IMR-90 (cell line): ENCODE measurements around the gene DDX50. TPM values are rescaled to one million over a fixed set of nuclear protein-coding genes. Genes with fewer than 3 reads are reported as not detected.

ENCODE experiments used
- ATAC-seq: fragments of 200-7000 bp; cut with Tn5 transposase; 2 replicates; pipeline ENCODE4 v1.9.1; 2020; ENCODE audit warnings: low read depth, mild to moderate bottlenecking, moderate library complexity
- BruUV-seq: library from RNA; stranded (reverse); fragments of 400-500 nt; replicated peaks from 2 replicates; lab custom pipeline; 2021; lab: Mats Ljungman, UMichigan
- CTCF ChIA-PET: fragments of 300-600 bp; formaldehyde crosslinking; extraction: SDS; loops from one replicate; lab custom pipeline; 2021; ENCODE audit warnings: antibody characterized with exemption; lab: Yijun Ruan, JAX
- POLR2A ChIA-PET: fragments of 300-600 bp; sonication (Branson Sonifier 250); formaldehyde crosslinking; loops from one replicate; lab custom pipeline; 2022; ENCODE audit warnings: antibody characterized with exemption; ENCODE audit not compliant: unreplicated experiment; lab: Charles Lee
- DNase-seq: peaks from one replicate; pipeline ENCODE4 v3.0.0; 2013
- H2AFZ ChIP-seq: replicated peaks from 2 replicates; pipeline ENCODE3; 2013; ENCODE audit warnings: low read length, mild to moderate bottlenecking; ENCODE audit not compliant: poor library complexity
- H2AK5ac ChIP-seq: 2 replicates; pipeline ENCODE4 v1.6.1; 2013; ENCODE audit warnings: low read depth, low read length, inconsistent platforms
- H2AK9ac ChIP-seq: replicated peaks from 2 replicates; pipeline ENCODE3; 2013; ENCODE audit warnings: mild to moderate bottlenecking, low read depth, low read length, moderate library complexity; ENCODE audit not compliant: poor library complexity
- H2BK120ac ChIP-seq: 2 replicates; pipeline ENCODE4 v1.6.1; 2013; ENCODE audit warnings: low read depth, low read length, inconsistent platforms
- H2BK15ac ChIP-seq: 3 replicates; pipeline ENCODE4 v1.6.1; 2013; ENCODE audit warnings: low read depth, low read length, inconsistent platforms
- H2BK20ac ChIP-seq: 2 replicates; pipeline ENCODE4 v1.6.1; 2013; ENCODE audit warnings: low read depth, mild to moderate bottlenecking, inconsistent platforms, low read length, moderate library complexity
- H2BK5ac ChIP-seq: 2 replicates; pipeline ENCODE4 v1.6.1; 2013; ENCODE audit warnings: mild to moderate bottlenecking, low read depth, low read length, inconsistent platforms; ENCODE audit not compliant: poor library complexity, severe bottlenecking
- H3K14ac ChIP-seq: replicated peaks from 2 replicates; pipeline ENCODE4 v1.6.1; 2013; ENCODE audit warnings: low read depth, low read length, inconsistent platforms
- H3K18ac ChIP-seq: 2 replicates; pipeline ENCODE4 v1.6.1; 2013; ENCODE audit warnings: low read depth, low read length, control low read depth
- H3K23ac ChIP-seq: 2 replicates; pipeline ENCODE4 v1.6.1; 2013; ENCODE audit warnings: low read depth, low read length, inconsistent platforms
- H3K27ac ChIP-seq: 2 replicates; pipeline ENCODE4 v1.5.1; 2013; ENCODE audit warnings: mild to moderate bottlenecking, control low read depth, low read length; ENCODE audit not compliant: insufficient read depth
- H3K27me3 ChIP-seq: 2 replicates; pipeline ENCODE4 v1.6.1; 2013; ENCODE audit warnings: low read length; ENCODE audit not compliant: control insufficient read depth, insufficient read depth
- H3K36me3 ChIP-seq: 2 replicates; pipeline ENCODE4 v1.6.1; 2013; ENCODE audit warnings: low read length, mixed read lengths; ENCODE audit not compliant: control insufficient read depth, insufficient read depth
- H3K4ac ChIP-seq: 2 replicates; pipeline ENCODE4 v1.6.1; 2013; ENCODE audit warnings: low read depth, low read length, inconsistent platforms
- H3K4me1 ChIP-seq: 2 replicates; pipeline ENCODE4 v1.6.1; 2013; ENCODE audit warnings: low read length, mixed read lengths; ENCODE audit not compliant: control insufficient read depth, insufficient read depth
- H3K4me2 ChIP-seq: 2 replicates; pipeline ENCODE4 v1.6.1; 2013; ENCODE audit warnings: low read depth, mild to moderate bottlenecking, control low read depth, low read length, moderate library complexity
- H3K4me3 ChIP-seq: 2 replicates; pipeline ENCODE4 v1.5.1; 2013; ENCODE audit warnings: low read depth, mild to moderate bottlenecking, control low read depth, low read length, moderate library complexity; ENCODE audit not compliant: insufficient read depth
- H3K56ac ChIP-seq: 2 replicates; pipeline ENCODE4 v1.6.1; 2013; ENCODE audit warnings: low read length, inconsistent platforms; ENCODE audit not compliant: insufficient read depth; ENCODE audit errors: extremely low read depth
- H3K79me1 ChIP-seq, 2 experiments: 2 replicates each; pipeline ENCODE4 v1.6.1; 2013; ENCODE audit warnings: low read length in 2 of 2, inconsistent platforms in 1 of 2, low read depth in 1 of 2
- H3K9ac ChIP-seq: 2 replicates; pipeline ENCODE4 v1.6.1; 2013; ENCODE audit warnings: low read depth, low read length, control low read depth
- H3K9me1 ChIP-seq: 2 replicates; pipeline ENCODE4 v1.6.1; 2013; ENCODE audit warnings: low read length, inconsistent platforms; ENCODE audit not compliant: insufficient read depth
- H3K9me3 ChIP-seq: 2 replicates; pipeline ENCODE4 v1.6.1; 2013; ENCODE audit warnings: low read length; ENCODE audit not compliant: control insufficient read depth, insufficient read depth
- H4K20me1 ChIP-seq: 2 replicates; pipeline ENCODE4 v1.6.1; 2013; ENCODE audit warnings: low read length, inconsistent platforms; ENCODE audit not compliant: insufficient read depth
- H4K5ac ChIP-seq: 2 replicates; pipeline ENCODE4 v1.6.1; 2013; ENCODE audit warnings: mild to moderate bottlenecking, low read depth, low read length, control low read depth
- H4K8ac ChIP-seq, 2 experiments: 2 replicates each; pipeline ENCODE4 v1.6.1; 2013; ENCODE audit warnings: low read depth in 2 of 2, low read length in 2 of 2, control low read depth in 1 of 2, inconsistent platforms in 1 of 2
- H4K91ac ChIP-seq: 2 replicates; pipeline ENCODE4 v1.6.1; 2013; ENCODE audit warnings: low read depth, low read length, inconsistent platforms; ENCODE audit not compliant: insufficient read depth
- BHLHE40 ChIP-seq: fragments of 150-350 bp; IDR thresholded peaks from 2 replicates; pipeline ENCODE4 v1.6.1; 2016; ENCODE audit warnings: mild to moderate bottlenecking, low read depth, low read length
- CEBPB ChIP-seq: IDR thresholded peaks from 2 replicates; pipeline ENCODE4 v1.6.1; 2012; ENCODE audit warnings: low read depth, low read length, improper control_type of control experiment
- CHD1 ChIP-seq: IDR thresholded peaks from 2 replicates; pipeline ENCODE4 v1.6.1; 2012; ENCODE audit warnings: low read depth, low read length, improper control_type of control experiment
- ELK1 ChIP-seq: fragments of 150-350 bp; IDR thresholded peaks from 2 replicates; pipeline ENCODE4 v1.6.1; 2016; ENCODE audit warnings: low read depth, mild to moderate bottlenecking, low read length, moderate library complexity, borderline replicate concordance
- FOS ChIP-seq: fragments of 150-350 bp; IDR thresholded peaks from 2 replicates; pipeline ENCODE4 v1.6.1; 2016; ENCODE audit warnings: low read depth, low read length
- MAFK ChIP-seq: IDR thresholded peaks from 2 replicates; pipeline ENCODE4 v1.6.1; 2012; ENCODE audit warnings: low read depth, low read length, improper control_type of control experiment
- MAZ ChIP-seq: IDR thresholded peaks from 2 replicates; pipeline ENCODE4 v1.6.1; 2012; ENCODE audit warnings: low read depth, mild to moderate bottlenecking, low read length, improper control_type of control experiment, moderate library complexity, borderline replicate concordance
- MXI1 ChIP-seq: IDR thresholded peaks from 2 replicates; pipeline ENCODE4 v1.6.1; 2012; ENCODE audit warnings: low read depth, mild to moderate bottlenecking, low read length, moderate library complexity, borderline replicate concordance
- NFE2L2 ChIP-seq: fragments of 150-350 bp; IDR thresholded peaks from 2 replicates; pipeline ENCODE4 v1.6.1; 2016; ENCODE audit warnings: low read depth, mild to moderate bottlenecking, low read length
- POLR2A ChIP-seq: IDR thresholded peaks from 2 replicates; pipeline ENCODE4 v1.6.1; 2012; ENCODE audit warnings: mild to moderate bottlenecking, low read depth, low read length
- RAD21 ChIP-seq: IDR thresholded peaks from 2 replicates; pipeline ENCODE4 v1.6.1; 2012; ENCODE audit warnings: low read length, improper control_type of control experiment
- RCOR1 ChIP-seq: IDR thresholded peaks from 2 replicates; pipeline ENCODE4 v1.6.1; 2012; ENCODE audit warnings: mild to moderate bottlenecking, low read length, improper control_type of control experiment; ENCODE audit not compliant: insufficient replicate concordance
- RFX5 ChIP-seq: IDR thresholded peaks from 2 replicates; pipeline ENCODE4 v1.8.0; 2012; ENCODE audit warnings: low read depth, mild to moderate bottlenecking, low read length, moderate library complexity
- SMC3 ChIP-seq: fragments of 150-350 bp; IDR thresholded peaks from 2 replicates; pipeline ENCODE4 v1.6.1; 2016; ENCODE audit warnings: low read depth, mild to moderate bottlenecking, antibody characterized with exemption, low read length, moderate library complexity
- USF2 ChIP-seq: fragments of 150-350 bp; IDR thresholded peaks from 2 replicates; pipeline ENCODE4 v1.6.1; 2017; ENCODE audit warnings: mild to moderate bottlenecking, antibody characterized with exemption, low read length, low read depth
- WGBS, 2 experiments: methylation state at CpG; one replicate each; pipeline versions ENCODE4 v1.1.5 to v1.1.7; 2013; ENCODE audit warnings: missing lambda C conversion rate in 2 of 2; ENCODE audit not compliant: insufficient read length in 1 of 2; ENCODE audit errors: extremely low coverage in 2 of 2; 5-methylcytosine and 5-hydroxymethylcytosine counted together
- dilution Hi-C: fragments of 300-500 bp; cut with HindIII; formaldehyde crosslinking; loops from one replicate; pipeline ENCODE4 v1.14.3; 2018; ENCODE audit warnings: low sequenced_read_pairs; ENCODE audit not compliant: unreplicated experiment
- in situ Hi-C: fragments of 300-500 bp; cut with MboI; formaldehyde crosslinking; loops from 3 replicates; pipeline ENCODE4 v1.14.3; 2019; ENCODE audit warnings: low sequenced_read_pairs, inconsistent platforms, mixed read lengths
- intact Hi-C: fragments of 100-400 bp; cut with micrococcal nuclease; formaldehyde crosslinking; loops from 2 replicates; pipeline ENCODE4 v1.10.0; 2022
- polyA plus RNA-seq, 3 experiments: library from polyadenylated mRNA; depleted of rRNA; stranded (reverse); fragments of >200 nt; gene quantifications; 2 replicates each; pipeline ENCODE4 v1.2.3, GENCODE V29; 2012; ENCODE audit warnings: low replicate concordance in 1 of 3
- total RNA-seq: library from RNA; depleted of rRNA; stranded (reverse); fragments of >200 nt; gene quantifications from 2 replicates; pipeline ENCODE4 v1.2.3, GENCODE V29; 2012
- TF ChIP-seq, protein P1 (sequence below): conservative IDR thresholded peaks from 2 replicates; pipeline ENCODE4 v1.5.1; 2012; ENCODE audit warnings: mild to moderate bottlenecking, low read depth, low read length, improper control_type of control experiment

DDX50 gene
- total and polyA plus RNA-seq, 2 of the 4 experiments (the other 2 are of a cell fraction) = 31.1 to 55.7 TPM

GRCh38 chr10:68864611-68865010 is 36.5 kb upstream of the DDX50 start:
- H2BK5ac ChIP-seq = no peak overlapping the region
- H3K23ac ChIP-seq = no peak overlapping the region
- dilution Hi-C loops = no loop called here
- no peak overlapping the region for H2AK9ac ChIP-seq
- H3K4me2 ChIP-seq = no peak overlapping the region
- H2AK5ac ChIP-seq = no peak overlapping the region
- H3K27ac ChIP-seq = no peak overlapping the region
- TF ChIP-seq BHLHE40 = no peak
- no peak for TF ChIP-seq RAD21
- no peak for TF ChIP-seq RCOR1
- no peak for TF ChIP-seq MXI1
- no peak for TF ChIP-seq NFE2L2
- TF ChIP-seq CEBPB = no peak
- no peak for TF ChIP-seq RFX5
- TF ChIP-seq, protein P1, sequence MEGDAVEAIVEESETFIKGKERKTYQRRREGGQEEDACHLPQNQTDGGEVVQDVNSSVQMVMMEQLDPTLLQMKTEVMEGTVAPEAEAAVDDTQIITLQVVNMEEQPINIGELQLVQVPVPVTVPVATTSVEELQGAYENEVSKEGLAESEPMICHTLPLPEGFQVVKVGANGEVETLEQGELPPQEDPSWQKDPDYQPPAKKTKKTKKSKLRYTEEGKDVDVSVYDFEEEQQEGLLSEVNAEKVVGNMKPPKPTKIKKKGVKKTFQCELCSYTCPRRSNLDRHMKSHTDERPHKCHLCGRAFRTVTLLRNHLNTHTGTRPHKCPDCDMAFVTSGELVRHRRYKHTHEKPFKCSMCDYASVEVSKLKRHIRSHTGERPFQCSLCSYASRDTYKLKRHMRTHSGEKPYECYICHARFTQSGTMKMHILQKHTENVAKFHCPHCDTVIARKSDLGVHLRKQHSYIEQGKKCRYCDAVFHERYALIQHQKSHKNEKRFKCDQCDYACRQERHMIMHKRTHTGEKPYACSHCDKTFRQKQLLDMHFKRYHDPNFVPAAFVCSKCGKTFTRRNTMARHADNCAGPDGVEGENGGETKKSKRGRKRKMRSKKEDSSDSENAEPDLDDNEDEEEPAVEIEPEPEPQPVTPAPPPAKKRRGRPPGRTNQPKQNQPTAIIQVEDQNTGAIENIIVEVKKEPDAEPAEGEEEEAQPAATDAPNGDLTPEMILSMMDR = no peak
- TF ChIP-seq USF2 = no peak
- TF ChIP-seq SMC3 = no peak
- TF ChIP-seq MAFK = no peak
- TF ChIP-seq ELK1 = no peak
- TF ChIP-seq CHD1 = no peak
- no peak for TF ChIP-seq MAZ
- no peak for TF ChIP-seq POLR2A
- TF ChIP-seq FOS = no peak
- no peaks in the 10 kb centered on the region for H3K36me3 ChIP-seq
- no peak overlapping the region for H4K91ac ChIP-seq
- no peaks in the 10 kb centered on the region for H3K79me1 ChIP-seq
- H4K5ac ChIP-seq = no peak overlapping the region
- 0 out of 2 replicates have a peak, but pooled peaks cover under 1% of the 10 kb centered on the region for H3K27me3 ChIP-seq
- WGBS, 2 experiments = no CpG with 5 or more reads among the region's 1 CpG
- H2BK120ac ChIP-seq = no peak overlapping the region
- H2BK20ac ChIP-seq = no peak overlapping the region
- H3K14ac ChIP-seq = no peak overlapping the region
- CTCF ChIA-PET = no interaction called here
- H3K4me1 ChIP-seq = no peaks in the 10 kb centered on the region
- H3K4ac ChIP-seq = no peak overlapping the region
- intact Hi-C loops = no loop called here
- H4K8ac ChIP-seq = no peak overlapping the region
- H2AFZ ChIP-seq = no peak overlapping the region
- no peak for DNase-seq
- H3K9me1 ChIP-seq = no peaks in the 10 kb centered on the region
- POLR2A ChIA-PET = no interaction called here
- H2BK15ac ChIP-seq = no peak overlapping the region
- H3K4me3 ChIP-seq = no peak overlapping the region
- ATAC-seq = no peak
- peaks cover 15% of the 10 kb centered on the region for H3K9me3 ChIP-seq
- H4K20me1 ChIP-seq = no peaks in the 10 kb centered on the region
- no peak overlapping the region for H3K56ac ChIP-seq
- no peak overlapping the region for H3K9ac ChIP-seq
- no TSS peak for BruUV-seq
- H3K18ac ChIP-seq = no peak overlapping the region
- in situ Hi-C loops = no loop called here
